SK-N-MC (cell line): ENCODE measurements around the gene CHN2.

ENCODE experiments used
- DNase-seq: peaks from one replicate; pipeline ENCODE4 v3.0.0-alpha.2; 2011; ENCODE audit warnings: low read depth, low spot score
- H3K27ac ChIP-seq: fragments of 200-600 bp; sonication (generic); 2 replicates; pipeline ENCODE4 v1.5.1; 2016; ENCODE audit warnings: mixed run types
- H3K36me3 ChIP-seq: fragments of 200-600 bp; sonication (generic); 2 replicates; pipeline ENCODE4 v1.6.1; 2017; ENCODE audit warnings: antibody characterized with exemption, low read length, mixed read lengths; ENCODE audit not compliant: insufficient read depth
- H3K4me3 ChIP-seq: fragments of 200-600 bp; sonication (generic); 2 replicates; pipeline ENCODE4 v1.5.1; 2016
- H3K9ac ChIP-seq: fragments of 200-600 bp; sonication (generic); 2 replicates; pipeline ENCODE4 v1.8.0; 2017; ENCODE audit warnings: mixed run types, mixed read lengths; ENCODE audit not compliant: insufficient read length
- H3K9me3 ChIP-seq: fragments of 200-600 bp; sonication (generic); 2 replicates; pipeline ENCODE4 v1.6.1; 2017; ENCODE audit warnings: low read depth, mild to moderate bottlenecking, antibody characterized with exemption, low read length, moderate library complexity, mixed read lengths
- EZH2 ChIP-seq: fragments of 200-600 bp; sonication (generic); IDR thresholded peaks from one replicate; pipeline ENCODE4 v1.6.1; 2017; ENCODE audit warnings: antibody characterized with exemption
- FOXP2 ChIP-seq: optimal IDR thresholded peaks from 2 replicates; pipeline ENCODE3; 2011; ENCODE audit warnings: mild to moderate bottlenecking, moderate library complexity; ENCODE audit not compliant: insufficient read depth; ENCODE audit errors: extremely low read length, control extremely low read depth
- POLR2AphosphoS5 ChIP-seq: IDR thresholded peaks from 2 replicates; pipeline ENCODE4 v1.6.1; 2012; ENCODE audit warnings: mild to moderate bottlenecking, low read depth, low read length, borderline replicate concordance

CHN2 gene

DNA sequence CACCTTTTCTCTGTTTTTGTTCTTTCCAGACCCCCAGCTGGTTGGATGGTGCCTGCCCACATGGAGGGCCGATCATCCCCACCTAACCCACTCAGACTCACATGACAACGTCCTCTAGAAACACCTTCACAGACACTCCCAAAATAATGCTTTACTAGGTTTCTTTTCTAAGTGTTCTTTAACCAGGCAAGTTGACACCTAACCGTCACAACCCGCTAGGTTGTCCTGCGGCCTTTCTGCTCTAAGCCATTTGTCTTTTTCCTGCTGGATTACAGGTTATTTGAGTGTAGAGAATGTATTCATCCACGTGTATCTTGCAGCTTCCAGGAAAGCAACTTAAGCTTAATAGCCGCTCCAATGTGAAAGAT lies 54.8 kb downstream of the CHN2 start:
- H3K9me3 ChIP-seq: no peaks in the 10 kb centered on the region
- TF ChIP-seq EZH2 (no peak), FOXP2 (no peak), POLR2AphosphoS5 (no peak)

GRCh38 chr7:29249860-29250259 lies 55.3 kb downstream of the CHN2 start:
- H3K9ac ChIP-seq: no peak overlapping the region
- DNase-seq: no peak
- H3K4me3 ChIP-seq: no peak overlapping the region
- H3K36me3 ChIP-seq: peaks cover 11% of the 10 kb centered on the region
- TF ChIP-seq POLR2AphosphoS5: no peak
- no peak for TF ChIP-seq EZH2
- no peak for TF ChIP-seq FOXP2
- H3K27ac ChIP-seq: no peak overlapping the region
- H3K9me3 ChIP-seq: no peaks in the 10 kb centered on the region

More for the DNA sequence above, 54.8 kb downstream of the CHN2 start:
- Histone ChIP-seq H3K36me3 (peaks cover 11% of the 10 kb centered on the region), H3K27ac (no peak overlapping the region), H3K4me3 (no peak overlapping the region), H3K9ac (no peak overlapping the region)
- DNase-seq: no peak

DNA sequence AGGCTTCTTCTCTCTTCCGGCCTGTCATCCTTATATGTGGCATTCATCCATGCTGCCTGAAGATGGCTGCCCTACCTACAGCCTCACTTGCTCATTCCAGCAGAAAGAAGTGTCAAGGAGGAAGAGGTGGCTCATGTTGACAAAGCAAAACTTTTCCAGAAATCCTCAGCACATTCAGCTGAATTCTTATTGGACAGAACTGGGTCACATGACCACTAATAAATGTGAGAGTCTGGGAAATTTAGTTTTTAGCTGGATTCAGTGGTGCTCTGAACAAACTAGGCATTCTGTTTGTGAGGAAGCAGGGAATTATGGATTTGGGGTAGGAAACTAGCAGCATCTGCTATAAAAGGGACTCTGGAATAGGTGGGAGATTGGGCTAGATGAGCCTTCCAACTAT lies 58.6 kb downstream of the CHN2 start:
- Histone ChIP-seq H3K9ac (no peak overlapping the region), H3K27ac (no peak overlapping the region), H3K9me3 (no peaks in the 10 kb centered on the region), H3K36me3 (peaks cover 8% of the 10 kb centered on the region), H3K4me3 (no peak overlapping the region)
- TF ChIP-seq FOXP2: no peak
- no peak for TF ChIP-seq EZH2
- TF ChIP-seq POLR2AphosphoS5: no peak
- DNase-seq: no peak

DNA sequence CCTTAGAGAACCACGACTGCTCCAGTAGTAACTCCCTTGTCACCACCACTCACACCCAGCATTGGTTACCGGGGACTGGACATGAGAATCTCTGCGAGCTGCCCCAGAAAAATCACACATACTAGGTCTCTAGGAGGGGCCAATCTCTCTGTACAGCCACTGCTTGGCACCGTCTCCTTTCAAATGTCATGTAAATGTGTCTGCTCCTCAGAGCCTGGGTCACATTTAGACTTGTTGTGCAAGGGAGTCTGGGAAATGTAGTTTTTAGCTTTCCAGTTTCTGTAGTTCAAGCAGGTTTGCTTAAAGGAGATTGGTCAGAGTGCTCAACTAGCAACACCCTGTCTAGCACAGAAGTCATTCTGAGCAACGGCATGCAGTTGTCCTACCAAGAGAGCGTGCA lies 60.0 kb downstream of the CHN2 start:
- no peaks in the 10 kb centered on the region for H3K9me3 ChIP-seq
- DNase-seq: no peak
- TF ChIP-seq FOXP2 (no peak), EZH2 (no peak), POLR2AphosphoS5 (no peak)
- no peak overlapping the region for H3K4me3 ChIP-seq
- H3K27ac ChIP-seq: no peak overlapping the region
- H3K36me3 ChIP-seq: peaks cover 5% of the 10 kb centered on the region; the same call in 1 of the 2 replicates
- H3K9ac ChIP-seq: no peak overlapping the region

DNA sequence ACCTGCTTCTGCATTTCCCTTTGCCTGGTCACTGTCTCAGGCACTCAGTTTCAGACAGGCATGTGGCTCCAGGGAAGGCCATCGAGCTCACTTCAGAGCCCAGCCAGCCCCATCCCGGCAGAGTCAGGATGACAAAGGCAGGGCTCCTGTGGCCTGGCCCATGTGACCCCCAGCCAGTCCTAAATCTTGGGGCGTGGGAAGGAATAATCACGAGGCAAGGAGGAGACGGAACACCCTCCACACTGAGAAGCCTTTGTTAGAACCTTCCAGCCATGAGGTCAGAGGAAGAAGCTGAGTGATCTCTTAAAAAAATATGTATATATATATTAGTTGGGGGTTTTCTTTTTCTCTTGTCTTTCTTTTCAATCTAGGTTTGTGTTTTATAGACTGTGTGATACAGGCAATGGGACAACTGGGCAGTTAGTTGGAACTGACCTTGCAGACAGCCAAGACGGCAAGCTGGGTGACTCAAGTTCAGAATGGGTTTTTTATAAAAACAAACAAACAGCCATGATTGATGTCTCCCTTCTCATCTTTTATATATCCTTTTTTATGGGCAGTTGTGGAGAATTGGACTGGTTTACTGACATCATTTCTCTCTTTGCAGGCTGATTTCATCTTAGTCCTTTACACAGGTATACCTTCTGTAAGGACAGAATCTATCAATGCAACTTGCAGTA lies 60.8 kb downstream of the CHN2 start:
- Histone ChIP-seq H3K27ac (no peak overlapping the region), H3K9ac (no peak overlapping the region), H3K9me3 (no peaks in the 10 kb centered on the region), H3K36me3 (peaks cover 5% of the 10 kb centered on the region; the same call in 1 of the 2 replicates), H3K4me3 (no peak overlapping the region)
- no peak for DNase-seq
- TF ChIP-seq POLR2AphosphoS5 (no peak), EZH2 (no peak), FOXP2 (no peak)

DNA sequence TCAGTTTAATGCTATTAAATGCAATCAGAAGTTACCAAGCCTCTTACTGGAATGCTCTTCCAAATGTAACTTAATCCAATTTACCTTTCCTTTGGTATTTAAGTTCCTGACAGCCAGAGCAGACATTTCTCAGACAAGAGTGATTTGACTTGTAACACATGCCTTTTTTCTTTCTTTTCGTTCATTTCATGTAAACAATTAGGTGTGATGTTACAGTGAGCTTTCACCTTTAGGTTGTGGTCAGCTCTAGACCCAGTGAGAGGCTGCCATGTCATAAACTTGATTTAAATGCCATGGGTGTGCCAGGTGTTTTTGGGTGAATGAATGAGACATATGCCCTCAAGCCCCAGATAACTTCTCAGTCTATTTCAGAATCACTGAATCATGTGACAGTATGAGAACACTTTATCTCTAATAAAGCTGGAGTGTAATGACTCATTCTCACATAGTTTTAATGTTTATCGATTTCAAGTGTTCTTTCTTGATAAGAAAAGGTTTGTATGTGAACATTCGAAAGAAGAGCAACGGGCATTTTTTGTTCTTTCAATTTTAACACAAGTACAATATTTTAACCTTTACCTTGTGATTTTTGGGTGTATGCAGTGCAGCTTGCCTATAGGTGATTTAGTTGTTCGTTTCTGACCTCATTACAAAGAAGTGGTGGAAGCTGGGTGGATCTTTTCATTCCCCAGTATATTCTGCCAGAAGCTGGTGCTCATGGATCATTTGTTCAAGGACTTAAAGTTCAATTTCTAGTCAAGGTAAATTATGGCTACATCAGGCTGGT lies 61.5 kb downstream of the CHN2 start:
- TF ChIP-seq FOXP2 (no peak), EZH2 (no peak), POLR2AphosphoS5 (no peak)
- DNase-seq: no peak
- Histone ChIP-seq H3K9ac (no peak overlapping the region), H3K4me3 (no peak overlapping the region), H3K27ac (no peak overlapping the region), H3K36me3 (peaks cover 5% of the 10 kb centered on the region; the same call in 1 of the 2 replicates), H3K9me3 (no peaks in the 10 kb centered on the region)

DNA sequence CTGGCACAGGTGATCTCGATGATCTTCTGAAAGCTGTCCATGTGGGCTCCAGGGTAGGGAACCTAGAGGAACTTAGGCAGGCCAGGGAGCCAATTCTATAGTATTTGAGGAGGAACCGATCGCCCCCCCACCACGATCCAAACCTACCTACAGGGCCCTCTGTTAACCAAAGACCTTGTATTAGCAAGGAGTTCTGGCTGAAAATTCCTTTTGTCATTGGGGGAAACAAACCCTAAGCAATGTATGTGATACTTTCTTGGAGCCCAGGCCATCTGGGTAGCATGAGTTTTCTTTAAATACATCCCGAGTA lies 62.1 kb downstream of the CHN2 start:
- DNase-seq: no peak
- H3K27ac ChIP-seq: no peak overlapping the region

DNA sequence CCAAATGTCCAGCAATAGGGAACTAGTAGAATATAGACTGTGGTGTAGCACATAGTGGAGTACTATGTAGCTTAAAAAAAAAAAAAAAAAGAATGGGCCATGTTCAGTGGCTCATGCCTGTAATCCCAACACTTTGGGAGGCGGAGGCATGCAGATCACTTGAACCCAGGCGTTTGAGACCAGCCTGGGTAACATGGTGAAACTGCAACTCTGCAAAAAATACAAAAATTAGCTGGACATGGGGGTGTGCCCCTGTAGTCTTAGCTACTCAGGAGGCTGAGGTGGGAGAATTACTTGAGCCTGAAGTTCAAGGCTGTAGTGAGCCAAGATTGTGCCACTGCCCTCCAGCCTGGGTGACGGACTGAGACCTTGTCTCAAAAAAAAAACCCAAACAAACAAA lies 64.4 kb downstream of the CHN2 start:
- Histone ChIP-seq H3K9me3 (no peaks in the 10 kb centered on the region), H3K9ac (no peak overlapping the region), H3K4me3 (no peak overlapping the region), H3K27ac (no peak overlapping the region), H3K36me3 (no peaks in the 10 kb centered on the region)
- DNase-seq: no peak
- no peak for TF ChIP-seq EZH2
- no peak for TF ChIP-seq POLR2AphosphoS5
- no peak for TF ChIP-seq FOXP2

More for the DNA sequence above, 62.1 kb downstream of the CHN2 start:
- H3K36me3 ChIP-seq: peaks cover 5% of the 10 kb centered on the region; the same call in 1 of the 2 replicates
- no peak for TF ChIP-seq EZH2
- no peak for TF ChIP-seq FOXP2
- TF ChIP-seq POLR2AphosphoS5: no peak
- no peak overlapping the region for H3K9ac ChIP-seq
- no peak overlapping the region for H3K4me3 ChIP-seq
- H3K9me3 ChIP-seq: no peaks in the 10 kb centered on the region
